ENCODE measurements around the gene RAB5B. TPM values are rescaled to one million over a fixed set of nuclear protein-coding genes. Genes with fewer than 3 reads are reported as not detected.

Gene RAB5B
- total RNA-seq, 3 donors from 2014 or later: 131 to 179 (median 173) TPM

GRCh38 chr12:56042843-56043242 is 69.0 kb downstream of the RAB5B start:
- intact Hi-C loops (cut with DNase I, micrococcal nuclease): no loop called here
- no peaks in the 10 kb centered on the region for H3K36me3 ChIP-seq (ENCODE audit: low read depth)
- no peaks in the 10 kb centered on the region for H3K9me3 ChIP-seq
- no peak for TF ChIP-seq CTCF (IDR thresholded peaks at IDR 0.05)
- peak in 1 of 3 donors; percentile 52 for DNase-seq
- H3K4me1 ChIP-seq (ENCODE audit: low read depth): peaks cover 20% of the 10 kb centered on the region
- peak; percentile 55 for ATAC-seq
- peak overlapping the region; percentile 70 for H3K4me3 ChIP-seq

Other genes starting within 250 kb of the RAB5B start
- gene CD63, start 245.1 kb upstream of the RAB5B start, total RNA-seq: 1,000 to 10,000 TPM in 2 of 3 donors, 100 to 1,000 TPM in 1; 992 to 1,177 (median 1,016) TPM
- 10 to 100 TPM in 1 of 3 donors, 1 to 10 TPM in 2; 1.0 to 13.8 (median 2.8) TPM for gene GDF11, start 231.0 kb upstream of the RAB5B start, total RNA-seq
- gene SARNP, start 156.4 kb upstream of the RAB5B start, total RNA-seq: 10 to 100 TPM; 38.7 to 45.9 (median 41.3) TPM
- 10 to 100 TPM; 42.1 to 97.8 (median 74.2) TPM for gene ORMDL2, start 156.0 kb upstream of the RAB5B start, total RNA-seq
- gene DNAJC14, start 144.5 kb upstream of the RAB5B start, total RNA-seq: 10 to 100 TPM; 26.6 to 30.8 (median 27.7) TPM
- 1 to 10 TPM; 1.7 to 6.6 (median 5.0) TPM for gene MMP19, start 131.1 kb upstream of the RAB5B start, total RNA-seq
- gene PYM1, start 46.2 kb upstream of the RAB5B start, total RNA-seq: 10 to 100 TPM; 29.7 to 48.8 (median 45.7) TPM
- gene DGKA, start 42.9 kb upstream of the RAB5B start, total RNA-seq: 100 to 1,000 TPM in 1 of 3 donors, 10 to 100 TPM in 2; 82.6 to 148 (median 97.0) TPM
- gene PMEL, start 8.0 kb upstream of the RAB5B start, total RNA-seq: 1 to 10 TPM; 1.3 to 4.4 (median 3.4) TPM
- 10 to 100 TPM; 17.1 to 22.1 (median 20.8) TPM for gene CDK2, start 7.2 kb upstream of the RAB5B start, total RNA-seq
- 10 to 100 TPM; 29.2 to 32.0 (median 30.4) TPM for gene SUOX, start 23.2 kb downstream of the RAB5B start, total RNA-seq
- 1 to 10 TPM; 3.5 to 9.1 (median 7.2) TPM for gene IKZF4, start 47.0 kb downstream of the RAB5B start, total RNA-seq
- gene RPS26, start 67.8 kb downstream of the RAB5B start, total RNA-seq: 10 to 100 TPM; 28.8 to 81.1 (median 34.5) TPM
- gene ERBB3, start 106.1 kb downstream of the RAB5B start, total RNA-seq: 100 to 1,000 TPM; 136 to 423 (median 212) TPM
- gene PA2G4, start 130.5 kb downstream of the RAB5B start, total RNA-seq: 10 to 100 TPM; 61.7 to 94.9 (median 90.3) TPM
- 1,000 to 10,000 TPM; 2,763 to 3,198 (median 3,152) TPM for gene RPL41, start 142.6 kb downstream of the RAB5B start, total RNA-seq
- 10 to 100 TPM in 1 of 3 donors, 1 to 10 TPM in 2; 5.0 to 11.8 (median 5.4) TPM for gene ZC3H10, start 144.2 kb downstream of the RAB5B start, total RNA-seq
- gene ESYT1, start 154.2 kb downstream of the RAB5B start, total RNA-seq: 10 to 100 TPM; 44.9 to 75.7 (median 52.0) TPM
- gene MYL6B, start 178.5 kb downstream of the RAB5B start, total RNA-seq: 10 to 100 TPM; 13.0 to 39.8 (median 22.7) TPM
- 1,000 to 10,000 TPM; 1,884 to 3,185 (median 1,894) TPM for gene MYL6, start 184.3 kb downstream of the RAB5B start, total RNA-seq
- 100 to 1,000 TPM in 2 of 3 donors, 10 to 100 TPM in 1; 91.7 to 163 (median 116) TPM for gene SMARCC2, start 215.4 kb downstream of the RAB5B start, total RNA-seq
- 10 to 100 TPM; 30.4 to 51.5 (median 32.1) TPM for gene RNF41, start 247.8 kb downstream of the RAB5B start, total RNA-seq